GM12873 (cell line): ENCODE measurements around the gene EIF4A3.

ENCODE experiments used
- CTCF ChIP-seq: IDR thresholded peaks from 2 replicates; pipeline ENCODE4 v1.5.1; 2012; ENCODE audit warnings: low read depth, mild to moderate bottlenecking, moderate library complexity, low read length, control low read depth; ENCODE audit not compliant: insufficient read depth; ENCODE audit errors: missing control alignments

The EIF4A3 gene

GRCh38 chr17:80122026-80122575, 24.8 kb downstream of the EIF4A3 start:
- TF ChIP-seq CTCF = no peak

- no peak for TF ChIP-seq CTCF
Observed at GRCh38 chr17:80119839-80120238, 27.1 kb downstream of the EIF4A3 start.

- TF ChIP-seq CTCF = no peak
Observed at GRCh38 chr17:80119271-80119791, 27.6 kb downstream of the EIF4A3 start.

- no peak for TF ChIP-seq CTCF
Observed at GRCh38 chr17:80118601-80119270, 28.2 kb downstream of the EIF4A3 start.

- TF ChIP-seq CTCF = no peak
Observed at GRCh38 chr17:80117491-80118401, 29.2 kb downstream of the EIF4A3 start.

GRCh38 chr17:80116921-80117380, 30.0 kb downstream of the EIF4A3 start:
- TF ChIP-seq CTCF = no peak
